ENCODE data around the gene STARD8.

STARD8 gene

GRCh38 chrX:68691921-68692320 lies 44.5 kb downstream of the STARD8 start:
- DNase-seq = no peak

GRCh38 chrX:68692651-68693050 lies 45.2 kb downstream of the STARD8 start:
- no peak for DNase-seq

- peak; percentile 60 for DNase-seq
Measured at GRCh38 chrX:68693481-68694434, 46.3 kb downstream of the STARD8 start.

GRCh38 chrX:68694435-68695205 lies 47.2 kb downstream of the STARD8 start:
- DNase-seq = no peak

- DNase-seq = no peak
Measured at GRCh38 chrX:68695206-68695845, 47.9 kb downstream of the STARD8 start.

- DNase-seq = no peak
Measured at GRCh38 chrX:68696267-68696990, 49.0 kb downstream of the STARD8 start.

- DNase-seq = no peak
Measured at GRCh38 chrX:68697036-68697435, 49.6 kb downstream of the STARD8 start.

GRCh38 chrX:68697465-68698125 lies 50.1 kb downstream of the STARD8 start:
- DNase-seq = no peak

- no peak for DNase-seq
Measured at GRCh38 chrX:68698942-68699341, 51.5 kb downstream of the STARD8 start.

GRCh38 chrX:68699960-68700746 lies 52.7 kb downstream of the STARD8 start:
- DNase-seq = no peak

- DNase-seq = no peak
Measured at GRCh38 chrX:68703369-68703768, 55.9 kb downstream of the STARD8 start.

- DNase-seq = no peak
Measured at GRCh38 chrX:68703846-68704245, 56.4 kb downstream of the STARD8 start.

GRCh38 chrX:68705986-68706385 lies 58.5 kb downstream of the STARD8 start:
- no peak for DNase-seq

- DNase-seq = no peak
Measured at GRCh38 chrX:68708503-68709290, 61.2 kb downstream of the STARD8 start.

- no peak for DNase-seq
Measured at GRCh38 chrX:68710870-68711576, 63.6 kb downstream of the STARD8 start.

- DNase-seq = no peak
Measured at GRCh38 chrX:68711845-68712244, 64.4 kb downstream of the STARD8 start.

- DNase-seq = no peak
Measured at GRCh38 chrX:68714856-68715255, 67.4 kb downstream of the STARD8 start.

GRCh38 chrX:68717196-68717595 lies 69.7 kb downstream of the STARD8 start:
- DNase-seq = no peak
